ENCODE results near the gene CLTRN.
A peak's percentile ranks its signal among the peaks of the same experiment; 100 is the strongest.

DNA sequence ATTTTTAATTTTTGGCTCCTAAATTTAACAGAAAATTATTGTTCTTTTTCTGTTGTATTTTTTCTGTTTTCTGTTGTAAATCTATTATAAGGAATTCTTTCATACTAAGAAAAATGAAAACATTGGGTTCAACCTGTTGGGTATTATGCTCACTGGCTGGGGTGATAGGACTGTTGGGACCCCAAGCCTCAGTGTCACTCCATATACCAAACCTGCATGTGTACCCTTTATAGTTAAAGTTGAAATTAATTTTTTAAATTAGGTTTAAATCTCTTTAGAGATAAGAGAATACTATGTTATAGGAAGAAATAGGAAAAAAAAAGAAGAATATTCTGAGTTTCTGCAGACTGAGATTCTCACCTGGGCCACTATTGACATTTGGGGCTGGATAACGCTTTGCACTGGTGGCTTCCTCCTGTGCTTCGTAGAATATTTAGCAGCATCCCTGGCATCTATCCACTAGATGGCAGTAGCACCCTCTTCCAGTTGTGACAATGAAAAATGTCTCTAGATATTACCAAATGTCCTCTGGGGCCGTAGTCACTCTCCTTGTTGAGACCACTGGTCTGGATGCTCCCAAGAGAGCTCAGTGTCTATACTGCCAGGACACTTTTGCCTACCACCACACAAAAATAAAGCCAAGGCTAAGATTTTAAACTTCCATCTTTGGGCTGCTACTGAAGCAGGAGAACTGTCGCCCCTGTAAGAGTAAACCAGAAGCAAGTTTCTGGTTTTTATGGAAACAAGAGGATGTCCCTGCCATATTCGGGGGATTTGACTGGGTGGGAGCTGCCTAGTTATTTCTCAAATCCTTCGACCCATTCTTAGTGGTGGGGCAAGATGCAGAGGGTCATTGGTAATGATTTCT lies 22.4 kb upstream of the CLTRN start:
- TF ChIP-seq, protein P1, sequence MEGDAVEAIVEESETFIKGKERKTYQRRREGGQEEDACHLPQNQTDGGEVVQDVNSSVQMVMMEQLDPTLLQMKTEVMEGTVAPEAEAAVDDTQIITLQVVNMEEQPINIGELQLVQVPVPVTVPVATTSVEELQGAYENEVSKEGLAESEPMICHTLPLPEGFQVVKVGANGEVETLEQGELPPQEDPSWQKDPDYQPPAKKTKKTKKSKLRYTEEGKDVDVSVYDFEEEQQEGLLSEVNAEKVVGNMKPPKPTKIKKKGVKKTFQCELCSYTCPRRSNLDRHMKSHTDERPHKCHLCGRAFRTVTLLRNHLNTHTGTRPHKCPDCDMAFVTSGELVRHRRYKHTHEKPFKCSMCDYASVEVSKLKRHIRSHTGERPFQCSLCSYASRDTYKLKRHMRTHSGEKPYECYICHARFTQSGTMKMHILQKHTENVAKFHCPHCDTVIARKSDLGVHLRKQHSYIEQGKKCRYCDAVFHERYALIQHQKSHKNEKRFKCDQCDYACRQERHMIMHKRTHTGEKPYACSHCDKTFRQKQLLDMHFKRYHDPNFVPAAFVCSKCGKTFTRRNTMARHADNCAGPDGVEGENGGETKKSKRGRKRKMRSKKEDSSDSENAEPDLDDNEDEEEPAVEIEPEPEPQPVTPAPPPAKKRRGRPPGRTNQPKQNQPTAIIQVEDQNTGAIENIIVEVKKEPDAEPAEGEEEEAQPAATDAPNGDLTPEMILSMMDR (IDR thresholded peaks at IDR 0.05; ENCODE audit: low read depth, low read length, poor library complexity, severe bottlenecking): peak; percentile 63
- TF ChIP-seq EZH2phosphoT487 (IDR thresholded peaks at IDR 0.05; ENCODE audit: borderline replicate concordance, low read length): no peak
